Activated naive CD4-positive, alpha-beta T cell treated with anti-CD3 and anti-CD28 coated beads, Interleukin-2, amount 50 U/mL, for 24 hours (primary cell): ENCODE measurements around the gene YEATS2.
"Not testable (repeated sequence)": the region's sequence is repeated elsewhere in the genome, so short reads cannot be mapped to it uniquely, and the experiment has no call there.

Experiments
- H3K27ac Mint-ChIP-seq: one replicate; pipeline ENCODE4 v1.8.0; 2021; ENCODE audit warnings: mild to moderate bottlenecking, mixed read lengths
- H3K27me3 Mint-ChIP-seq: one replicate; pipeline ENCODE4 v1.8.0; 2021; ENCODE audit warnings: mixed read lengths
- H3K36me3 Mint-ChIP-seq: one replicate; pipeline ENCODE4 v1.8.0; 2021; ENCODE audit warnings: mixed read lengths
- H3K4me1 Mint-ChIP-seq: one replicate; pipeline ENCODE4 v1.8.0; 2021; ENCODE audit warnings: mixed read lengths
- H3K4me3 Mint-ChIP-seq: one replicate; pipeline ENCODE4 v1.8.0; 2021; ENCODE audit warnings: mild to moderate bottlenecking, mixed read lengths
- H3K9me3 Mint-ChIP-seq: one replicate; pipeline ENCODE4 v1.8.0; 2021; ENCODE audit warnings: mixed read lengths

The YEATS2 gene

DNA sequence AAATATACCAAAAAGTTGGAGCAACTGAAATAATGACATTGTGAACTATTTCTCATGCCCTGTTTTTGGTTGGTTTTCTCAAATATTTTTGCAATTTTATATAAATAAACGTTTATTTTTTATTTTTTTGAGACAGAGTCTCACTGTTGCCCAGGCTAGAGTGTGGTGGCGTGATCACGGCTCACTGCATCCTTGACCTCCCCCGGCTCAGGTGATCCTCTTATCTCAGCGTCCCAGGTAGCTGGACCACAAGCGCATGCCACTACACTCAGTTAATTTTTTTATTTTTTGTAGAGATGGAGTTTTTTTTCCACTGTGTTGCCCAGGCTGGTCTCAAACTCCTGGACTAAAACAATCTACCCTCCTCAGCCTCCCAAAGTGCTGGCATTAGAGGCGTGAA is 45.6 kb downstream of the YEATS2 start:
- Mint-ChIP-seq H3K27me3 (no peaks in the 10 kb centered on the region), H3K4me1 (no peaks in the 10 kb centered on the region), H3K4me3 (no peak overlapping the region), H3K9me3 (no peaks in the 10 kb centered on the region), H3K36me3 (peaks cover 10% of the 10 kb centered on the region), H3K27ac (no peak overlapping the region)

GRCh38 chr3:183745300-183746098 is 47.9 kb downstream of the YEATS2 start:
- peaks cover 13% of the 10 kb centered on the region for H3K36me3 Mint-ChIP-seq

GRCh38 chr3:183754052-183754451 is 56.5 kb downstream of the YEATS2 start:
- no peaks in the 10 kb centered on the region for H3K9me3 Mint-ChIP-seq
- H3K27me3 Mint-ChIP-seq: no peaks in the 10 kb centered on the region
- H3K27ac Mint-ChIP-seq: no peak overlapping the region
- H3K4me1 Mint-ChIP-seq: no peaks in the 10 kb centered on the region
- H3K36me3 Mint-ChIP-seq: peaks cover 12% of the 10 kb centered on the region
- no peak overlapping the region for H3K4me3 Mint-ChIP-seq

More at GRCh38 chr3:183745300-183746098, 47.9 kb downstream of the YEATS2 start:
- Mint-ChIP-seq H3K27me3 (no peaks in the 10 kb centered on the region), H3K9me3 (no peaks in the 10 kb centered on the region), H3K4me3 (no peak overlapping the region), H3K27ac (no peak overlapping the region), H3K4me1 (no peaks in the 10 kb centered on the region)

- Mint-ChIP-seq H3K27ac (no peak overlapping the region), H3K27me3 (no peaks in the 10 kb centered on the region), H3K9me3 (no peaks in the 10 kb centered on the region), H3K36me3 (peaks cover 6% of the 10 kb centered on the region), H3K4me1 (peaks cover 13% of the 10 kb centered on the region), H3K4me3 (no peak overlapping the region)
These were observed 64.7 kb downstream of the YEATS2 start for GRCh38 chr3:183762304-183762703.

DNA sequence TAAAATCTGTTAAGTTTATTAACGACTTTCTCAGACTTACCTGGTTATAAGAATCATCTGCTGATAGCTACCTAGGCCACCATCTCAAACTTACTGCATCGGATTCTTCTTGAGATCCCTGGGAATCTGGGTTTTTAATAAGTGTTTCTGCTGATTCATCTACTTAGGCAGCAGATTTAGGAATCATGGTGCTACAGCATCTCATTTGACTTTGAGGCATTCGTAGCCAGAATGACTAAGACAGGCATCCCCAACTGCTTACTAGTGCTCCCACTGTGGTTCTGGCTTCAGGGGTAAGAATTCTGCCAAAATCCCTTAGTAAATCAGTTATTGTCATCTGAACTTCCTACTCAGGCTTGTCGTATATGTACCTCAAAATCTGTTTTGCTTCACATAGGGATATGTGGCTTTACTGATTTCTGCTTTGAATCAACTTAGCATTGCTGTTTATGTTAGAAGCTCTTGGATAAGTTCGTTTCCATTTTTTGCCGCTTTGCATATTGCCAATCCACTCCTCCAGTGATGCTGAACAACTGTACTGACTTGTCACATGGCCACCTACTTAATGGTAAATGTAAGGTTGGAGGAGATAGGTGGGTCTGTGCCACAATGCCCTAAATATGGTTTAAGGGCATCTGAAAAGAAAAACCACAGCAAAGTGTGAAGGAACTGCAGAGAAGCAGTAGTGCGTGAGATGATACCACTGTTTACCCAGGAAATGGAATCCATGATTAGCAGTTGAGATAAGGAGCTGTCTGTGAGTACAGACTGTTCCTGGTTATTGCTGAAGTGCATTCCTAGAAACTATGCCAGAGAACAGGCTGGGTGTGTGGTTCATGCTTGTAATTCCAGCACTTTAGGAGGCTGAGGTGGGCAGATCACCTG is 67.5 kb downstream of the YEATS2 start:
- Mint-ChIP-seq H3K9me3 (no peaks in the 10 kb centered on the region), H3K4me3 (no peak overlapping the region), H3K27ac (peak overlapping the region; percentile 14), H3K36me3 (peaks cover 4% of the 10 kb centered on the region), H3K27me3 (no peaks in the 10 kb centered on the region), H3K4me1 (peaks cover 13% of the 10 kb centered on the region)

DNA sequence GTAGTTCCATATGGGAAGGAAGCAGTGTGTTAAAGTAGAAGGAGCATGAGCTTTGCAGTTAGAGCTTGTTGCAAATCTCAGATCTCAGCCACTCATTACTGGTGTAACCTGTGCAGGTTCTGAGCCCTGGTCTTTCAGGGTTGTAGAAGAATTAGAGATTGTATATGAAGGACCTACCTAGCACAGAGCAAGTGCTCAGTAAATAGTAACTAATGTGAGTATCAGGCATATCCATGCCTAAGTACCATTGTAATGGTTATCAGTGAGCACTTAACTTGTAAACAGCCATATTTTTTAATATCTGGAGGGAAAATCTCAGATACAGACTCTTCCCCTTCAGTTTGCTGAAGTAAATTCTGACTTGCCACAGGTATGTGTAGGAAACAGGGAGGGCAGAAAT is 68.5 kb downstream of the YEATS2 start:
- H3K36me3 Mint-ChIP-seq: peaks cover 4% of the 10 kb centered on the region

GRCh38 chr3:183766745-183767606 is 69.4 kb downstream of the YEATS2 start:
- H3K4me1 Mint-ChIP-seq: peaks cover 13% of the 10 kb centered on the region
- no peak overlapping the region for H3K27ac Mint-ChIP-seq
- peaks cover 1% of the 10 kb centered on the region for H3K36me3 Mint-ChIP-seq
- H3K9me3 Mint-ChIP-seq: no peaks in the 10 kb centered on the region
- H3K4me3 Mint-ChIP-seq: no peak overlapping the region
- no peaks in the 10 kb centered on the region for H3K27me3 Mint-ChIP-seq

More for the DNA sequence above, 68.5 kb downstream of the YEATS2 start:
- Mint-ChIP-seq H3K4me1 (peaks cover 13% of the 10 kb centered on the region), H3K27me3 (no peaks in the 10 kb centered on the region), H3K4me3 (no peak overlapping the region), H3K9me3 (no peaks in the 10 kb centered on the region), H3K27ac (no peak overlapping the region)

DNA sequence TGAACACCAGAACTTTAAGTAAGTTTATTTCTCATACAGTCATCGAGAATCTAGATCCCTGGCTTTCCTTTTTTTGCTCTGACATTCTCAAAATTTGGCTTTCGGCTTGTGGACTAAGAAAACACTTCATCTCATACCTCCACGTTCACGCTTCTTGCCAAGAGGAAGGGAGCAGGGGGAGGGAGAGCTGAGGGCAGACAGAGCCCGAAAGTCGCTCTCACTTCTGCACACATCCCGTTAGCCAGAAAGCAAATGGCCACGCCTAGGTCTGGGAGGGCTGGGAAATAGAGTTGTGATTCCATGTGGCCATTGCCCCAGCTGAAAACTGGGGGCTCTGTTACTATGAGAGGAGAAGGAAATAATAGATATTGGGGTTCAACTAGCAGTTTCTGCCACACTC is 70.5 kb downstream of the YEATS2 start:
- H3K27ac Mint-ChIP-seq: no peak overlapping the region
- H3K36me3 Mint-ChIP-seq: peaks cover 1% of the 10 kb centered on the region
- H3K9me3 Mint-ChIP-seq: no peaks in the 10 kb centered on the region
- no peaks in the 10 kb centered on the region for H3K27me3 Mint-ChIP-seq
- H3K4me3 Mint-ChIP-seq: no peak overlapping the region
- H3K4me1 Mint-ChIP-seq: peaks cover 13% of the 10 kb centered on the region

DNA sequence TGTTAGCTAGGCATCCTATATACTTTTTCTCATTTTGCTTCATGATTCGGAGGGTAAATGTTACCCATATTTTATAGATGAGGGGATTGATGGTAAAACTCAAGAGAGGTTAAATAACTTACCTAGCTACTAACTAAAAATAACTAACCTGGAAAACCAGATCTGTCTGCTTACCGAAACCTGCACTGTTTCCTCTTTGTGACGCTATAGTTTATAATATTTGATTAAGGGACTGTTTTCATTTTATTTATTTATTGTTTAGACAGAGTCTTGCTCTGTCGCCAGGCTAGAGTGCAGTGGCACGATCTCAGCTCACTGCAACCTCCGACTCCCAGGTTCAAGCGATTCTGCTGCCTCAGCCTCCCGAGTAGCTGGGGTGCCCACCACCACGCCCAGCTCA is 71.9 kb downstream of the YEATS2 start:
- Mint-ChIP-seq H3K9me3 (no peaks in the 10 kb centered on the region), H3K4me3 (no peak overlapping the region), H3K27ac (no peak overlapping the region), H3K36me3 (peaks cover 5% of the 10 kb centered on the region), H3K27me3 (no peaks in the 10 kb centered on the region), H3K4me1 (peaks cover 13% of the 10 kb centered on the region)

DNA sequence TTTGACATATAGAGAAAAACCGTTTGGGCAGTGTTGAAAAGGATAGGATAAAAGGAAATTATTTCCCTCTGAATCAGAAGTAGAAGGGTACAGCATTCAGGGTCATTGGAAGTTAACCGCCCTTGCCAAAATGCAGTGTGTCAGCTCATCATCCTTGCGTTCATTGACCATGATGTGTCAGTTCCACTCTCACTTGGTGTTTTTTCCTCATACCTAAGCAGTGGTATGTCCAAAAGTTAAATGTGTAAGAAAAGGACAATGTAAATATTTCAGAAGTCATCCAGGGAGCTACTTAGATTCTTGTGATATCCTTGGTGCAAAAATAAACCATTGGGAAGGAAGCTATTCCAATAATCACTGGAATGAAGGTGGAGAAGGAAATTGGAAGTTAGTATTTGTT is 77.0 kb downstream of the YEATS2 start:
- Mint-ChIP-seq H3K27ac (no peak overlapping the region), H3K9me3 (no peaks in the 10 kb centered on the region), H3K4me3 (no peak overlapping the region), H3K36me3 (peaks cover 19% of the 10 kb centered on the region), H3K27me3 (no peaks in the 10 kb centered on the region), H3K4me1 (no peaks in the 10 kb centered on the region)

DNA sequence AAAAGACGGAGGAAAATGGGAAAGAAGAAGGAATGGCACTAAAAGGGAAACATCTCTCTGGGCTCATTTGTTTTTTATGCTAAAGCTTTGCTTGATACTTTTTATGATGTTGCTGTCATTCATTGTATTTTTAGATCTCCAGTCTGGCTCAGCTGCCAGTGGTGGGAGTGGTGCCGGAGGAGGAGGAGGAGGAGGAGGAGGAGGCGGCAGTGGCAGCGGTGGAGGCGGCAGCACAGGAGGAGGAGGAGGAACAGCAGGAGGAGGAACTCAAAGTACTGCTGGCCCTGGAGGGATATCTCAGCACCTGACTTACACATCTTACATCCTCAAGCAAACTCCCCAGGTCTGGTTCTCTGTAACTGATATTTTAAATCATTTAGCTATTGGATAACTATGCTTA is 78.2 kb downstream of the YEATS2 start:
- Mint-ChIP-seq H3K9me3 (no peaks in the 10 kb centered on the region), H3K27ac (no peak overlapping the region), H3K27me3 (no peaks in the 10 kb centered on the region), H3K4me3 (no peak overlapping the region), H3K36me3 (peaks cover 20% of the 10 kb centered on the region), H3K4me1 (no peaks in the 10 kb centered on the region)

DNA sequence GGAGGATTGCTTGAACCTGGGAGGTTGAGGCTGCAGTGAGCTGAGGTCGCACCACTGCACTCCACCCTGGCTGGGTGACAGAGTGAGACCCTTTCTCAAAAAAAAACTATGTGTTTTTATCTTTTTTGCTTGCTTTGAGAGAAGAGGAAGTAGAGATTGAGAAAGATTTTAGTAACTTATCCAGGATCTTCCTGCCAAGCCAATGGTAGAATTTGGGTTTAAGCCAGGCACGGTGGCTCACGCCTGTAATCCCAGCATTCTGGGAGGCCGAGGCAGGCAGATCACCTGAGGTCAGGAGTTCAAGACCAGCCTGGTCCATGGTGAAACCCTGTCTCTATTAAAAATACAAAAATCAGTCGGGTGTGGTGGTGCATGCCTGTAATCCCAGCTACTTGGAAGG is 78.9 kb downstream of the YEATS2 start:
- not testable (repeated sequence) for H3K27me3 Mint-ChIP-seq, H3K4me3 Mint-ChIP-seq, H3K27ac Mint-ChIP-seq, H3K4me1 Mint-ChIP-seq, H3K9me3 Mint-ChIP-seq
- H3K36me3 Mint-ChIP-seq: peaks cover 25% of the 10 kb centered on the region

- Mint-ChIP-seq H3K9me3 (no peaks in the 10 kb centered on the region), H3K27me3 (no peaks in the 10 kb centered on the region), H3K4me3 (no peak overlapping the region), H3K36me3 (peaks cover 25% of the 10 kb centered on the region), H3K27ac (no peak overlapping the region), H3K4me1 (no peaks in the 10 kb centered on the region)
These were observed 79.5 kb downstream of the YEATS2 start for GRCh38 chr3:183777016-183777618.

GRCh38 chr3:183779896-183780465 is 82.4 kb downstream of the YEATS2 start:
- no peaks in the 10 kb centered on the region for H3K9me3 Mint-ChIP-seq
- H3K27ac Mint-ChIP-seq: no peak overlapping the region
- H3K36me3 Mint-ChIP-seq: peaks cover 24% of the 10 kb centered on the region
- no peaks in the 10 kb centered on the region for H3K4me1 Mint-ChIP-seq
- no peaks in the 10 kb centered on the region for H3K27me3 Mint-ChIP-seq
- H3K4me3 Mint-ChIP-seq: no peak overlapping the region

- Mint-ChIP-seq H3K36me3 (peaks cover 21% of the 10 kb centered on the region), H3K4me1 (no peaks in the 10 kb centered on the region), H3K27ac (no peak overlapping the region), H3K27me3 (no peaks in the 10 kb centered on the region), H3K4me3 (no peak overlapping the region), H3K9me3 (no peaks in the 10 kb centered on the region)
These were observed 83.6 kb downstream of the YEATS2 start for GRCh38 chr3:183781246-183781645.
